Right lobe of liver (tissue), 4 donors: Measurements from ENCODE around the gene ASIC2.

Source experiments
- CTCF ChIP-seq, 4 donors: fragments of 200-600 bp in 3 of 4; fragments of 450-650 bp in 1 of 4; IDR thresholded peaks; one replicate each; pipeline versions ENCODE4 v1.5.1 to v1.8.0; 2016 to 2022; ENCODE audit warnings: antibody characterized with exemption in 4 of 4, mild to moderate bottlenecking in 2 of 4
- POLR2A ChIP-seq: fragments of 450-650 bp; IDR thresholded peaks from one replicate; pipeline ENCODE4 v1.6.1; 2017; ENCODE audit warnings: antibody characterized with exemption, mild to moderate bottlenecking
- donor health status: DM: no; HTN: no; CAD: no.
- donor health status: DM: no; HTN: no; CAD: no.
- donor health status: DM: no; HTN: yes; CAD: no.

GRCh38 chr17:33280162-33280943 is 12.7 kb downstream of the ASIC2 start:
- TF ChIP-seq CTCF (IDR thresholded peaks at IDR 0.05) = no peak
- no peak for TF ChIP-seq POLR2A
